HuH-7.5 (cell line): ENCODE measurements around the gene WNT7A.
A peak's percentile ranks its signal among the peaks of the same experiment; 100 is the strongest.

Experiments used
- DNase-seq: peaks from one replicate; pipeline ENCODE4 v3.0.0; 2011; ENCODE audit warnings: low spot score

The WNT7A gene

DNA sequence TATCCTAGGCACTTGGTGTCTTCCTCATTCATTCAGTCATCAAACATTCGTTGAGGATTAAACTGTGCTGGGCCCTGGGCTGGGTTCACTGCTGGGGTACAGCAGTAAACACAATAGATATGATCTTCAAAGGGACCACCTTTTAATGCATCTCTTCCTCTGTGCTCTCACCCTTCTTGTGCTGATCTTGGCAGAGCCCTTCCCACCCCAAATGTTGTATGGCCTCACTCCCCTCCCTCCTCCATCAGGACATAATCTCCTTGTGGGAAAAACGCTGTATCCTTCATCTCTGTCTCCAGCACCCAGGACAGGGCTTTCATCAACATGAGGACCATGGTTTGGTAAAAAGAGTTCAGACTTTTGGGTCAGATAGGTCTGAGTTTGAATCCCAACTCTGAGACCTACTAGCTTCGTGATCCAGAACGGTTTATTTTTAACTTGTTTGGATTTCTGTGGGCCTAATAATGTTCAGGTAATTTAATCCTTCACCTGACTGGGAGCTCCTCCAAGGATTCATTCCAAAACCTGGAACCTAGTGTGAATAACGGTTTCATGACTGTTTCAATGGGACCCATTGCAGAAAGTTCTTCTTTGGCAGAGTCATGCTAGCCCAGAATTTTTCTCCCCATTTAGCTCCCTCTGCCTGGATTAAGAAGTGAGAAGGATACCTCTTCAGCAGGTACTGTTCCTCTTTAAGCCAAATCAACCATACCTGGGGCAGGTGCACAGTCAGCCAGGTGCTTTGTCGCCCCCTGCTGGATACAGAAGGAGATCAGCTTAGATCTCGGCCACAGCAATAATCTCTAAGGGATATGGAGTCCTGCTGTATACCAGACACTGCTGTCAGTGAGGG, 5.2 kb upstream of the WNT7A start:
- peak; percentile 88 for DNase-seq

DNA sequence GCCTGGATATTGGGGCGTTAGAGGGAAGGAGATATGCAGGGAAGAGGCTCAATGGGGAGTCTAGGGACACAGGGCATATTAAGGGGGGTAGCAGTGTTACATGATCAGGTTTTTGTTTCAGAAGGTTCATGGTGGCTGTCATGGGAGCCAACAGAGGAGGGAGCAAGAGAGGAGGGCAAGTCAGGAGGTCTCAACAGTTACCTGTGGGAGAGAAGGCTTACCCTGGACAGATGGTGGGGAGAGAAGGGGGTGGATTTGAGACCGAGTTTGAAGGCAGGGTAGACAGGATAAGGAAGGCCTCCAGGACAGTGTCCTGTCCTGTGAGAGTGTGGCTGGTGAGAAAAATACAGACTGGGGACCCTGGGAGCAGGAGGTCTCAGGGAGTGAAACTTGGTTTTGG, 3.8 kb upstream of the WNT7A start:
- no peak for DNase-seq

DNA sequence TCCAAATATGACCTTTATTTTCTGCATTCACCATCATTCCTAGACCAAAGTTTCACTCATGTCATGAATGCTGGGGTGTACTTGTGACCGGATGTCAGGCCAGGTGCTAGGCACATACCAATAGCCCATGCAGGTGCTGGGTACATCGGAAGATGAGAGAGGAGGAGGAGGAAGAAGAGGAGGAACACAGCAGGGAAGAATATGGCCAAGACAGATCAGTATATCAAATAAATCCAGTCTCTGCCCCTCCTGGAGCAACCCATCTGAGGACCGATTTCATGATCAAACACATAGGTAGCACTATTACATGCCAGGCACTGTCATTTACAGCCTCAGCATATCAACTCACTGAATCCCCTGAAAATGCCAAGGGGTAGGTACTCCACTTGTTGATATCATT, 3.0 kb upstream of the WNT7A start:
- DNase-seq = no peak

DNA sequence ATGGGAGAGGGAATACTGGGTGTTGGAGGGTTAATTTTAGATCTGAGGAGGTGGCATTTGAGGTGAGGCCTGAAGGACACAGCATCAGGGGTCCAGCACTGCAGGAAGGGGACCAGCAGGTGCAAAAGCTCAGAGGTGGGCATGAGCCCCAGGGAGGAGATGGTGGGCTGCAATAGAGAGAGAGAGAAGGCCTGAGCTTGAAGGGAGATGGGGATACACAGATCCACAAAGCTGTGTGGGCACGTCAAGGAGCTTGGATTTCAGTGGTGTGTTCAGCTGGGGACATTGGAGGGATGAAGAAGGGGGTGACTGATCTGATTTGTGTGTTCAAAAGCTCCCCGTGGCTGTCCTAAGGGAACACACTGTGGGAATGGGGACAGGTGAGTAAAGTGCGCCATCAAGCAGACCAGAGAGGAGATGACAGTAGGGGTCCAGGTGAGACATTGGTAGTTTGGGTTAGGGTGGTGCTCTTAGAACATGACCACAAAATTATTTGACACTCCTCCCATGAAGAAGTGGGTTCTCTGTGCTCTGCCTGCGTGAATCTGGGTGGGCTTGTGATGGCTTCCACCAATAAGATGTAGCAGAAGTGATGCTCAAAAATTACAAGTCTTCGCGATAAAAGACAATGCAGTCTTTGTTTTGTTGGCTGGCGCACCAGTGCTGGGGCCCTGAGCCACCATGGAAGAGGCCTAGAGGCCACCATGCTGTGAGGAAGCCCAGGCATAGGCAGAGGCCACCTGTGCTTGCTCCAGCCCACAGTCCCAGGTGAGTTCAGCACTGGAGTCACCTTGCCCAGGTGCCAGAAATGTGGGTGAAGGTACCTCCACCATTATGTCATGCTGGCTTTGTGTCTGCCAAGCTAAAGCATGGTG, 1.9 kb upstream of the WNT7A start:
- DNase-seq = no peak

DNA sequence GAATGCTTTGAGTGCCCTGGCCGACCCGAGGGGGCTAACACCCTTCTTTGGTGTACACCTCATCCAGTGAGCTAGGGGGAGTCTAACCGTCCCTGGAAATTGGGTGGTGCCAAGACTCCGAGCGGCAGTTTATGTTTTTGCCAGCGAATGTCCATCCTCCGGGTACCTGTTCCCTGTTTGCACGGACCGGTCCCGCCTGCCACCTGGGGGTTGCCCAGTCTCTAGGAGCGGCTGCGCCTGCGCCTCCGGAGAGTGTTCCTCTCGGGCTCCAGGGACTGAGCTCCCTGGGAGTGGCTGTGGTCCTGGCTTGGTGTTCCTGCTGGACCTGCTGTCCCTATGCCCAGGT, 913 bp upstream of the WNT7A start:
- no peak for DNase-seq

DNA sequence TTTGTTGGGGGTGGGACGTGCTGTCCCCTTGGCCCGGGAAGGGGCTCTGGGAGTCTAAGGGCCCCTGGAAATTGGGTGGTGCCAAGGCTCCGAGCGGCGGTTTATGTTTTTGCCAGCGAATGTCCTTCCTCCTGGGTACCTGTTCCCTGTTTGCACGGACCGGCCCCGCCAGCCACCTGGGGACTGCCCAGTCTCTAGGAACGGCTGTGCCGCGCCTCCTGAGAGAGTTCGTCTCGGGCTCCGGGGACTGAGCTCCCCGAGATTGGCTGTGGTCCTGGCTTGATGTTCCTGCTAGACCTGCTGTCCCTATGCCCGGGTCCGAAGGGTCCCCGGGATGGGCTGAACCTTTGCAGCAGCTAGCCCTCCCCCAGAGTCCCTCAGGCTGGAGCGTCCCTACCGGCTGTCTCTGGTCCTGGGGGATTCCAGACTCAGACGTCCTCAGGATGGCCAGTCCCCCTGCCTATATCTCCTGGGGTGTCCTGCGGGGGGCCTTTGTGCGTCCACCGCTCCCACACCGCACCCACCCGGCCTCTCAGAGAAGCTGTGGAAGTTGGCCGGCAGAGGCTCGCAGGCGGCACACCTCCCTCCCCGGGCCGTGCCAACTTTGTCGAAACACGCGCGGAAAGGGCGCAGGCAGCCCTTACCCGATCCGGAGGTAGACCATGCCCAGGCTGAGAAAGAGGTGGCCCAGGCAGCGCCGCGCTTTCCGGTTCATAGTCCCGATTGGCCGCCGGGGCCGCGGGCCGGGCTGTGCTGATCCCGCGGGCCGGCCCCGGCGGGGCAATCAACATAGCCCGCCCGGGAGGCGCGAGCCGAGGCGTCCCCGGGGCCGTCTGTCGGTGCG, 547 bp downstream of the WNT7A start:
- DNase-seq = peak; percentile 55

DNA sequence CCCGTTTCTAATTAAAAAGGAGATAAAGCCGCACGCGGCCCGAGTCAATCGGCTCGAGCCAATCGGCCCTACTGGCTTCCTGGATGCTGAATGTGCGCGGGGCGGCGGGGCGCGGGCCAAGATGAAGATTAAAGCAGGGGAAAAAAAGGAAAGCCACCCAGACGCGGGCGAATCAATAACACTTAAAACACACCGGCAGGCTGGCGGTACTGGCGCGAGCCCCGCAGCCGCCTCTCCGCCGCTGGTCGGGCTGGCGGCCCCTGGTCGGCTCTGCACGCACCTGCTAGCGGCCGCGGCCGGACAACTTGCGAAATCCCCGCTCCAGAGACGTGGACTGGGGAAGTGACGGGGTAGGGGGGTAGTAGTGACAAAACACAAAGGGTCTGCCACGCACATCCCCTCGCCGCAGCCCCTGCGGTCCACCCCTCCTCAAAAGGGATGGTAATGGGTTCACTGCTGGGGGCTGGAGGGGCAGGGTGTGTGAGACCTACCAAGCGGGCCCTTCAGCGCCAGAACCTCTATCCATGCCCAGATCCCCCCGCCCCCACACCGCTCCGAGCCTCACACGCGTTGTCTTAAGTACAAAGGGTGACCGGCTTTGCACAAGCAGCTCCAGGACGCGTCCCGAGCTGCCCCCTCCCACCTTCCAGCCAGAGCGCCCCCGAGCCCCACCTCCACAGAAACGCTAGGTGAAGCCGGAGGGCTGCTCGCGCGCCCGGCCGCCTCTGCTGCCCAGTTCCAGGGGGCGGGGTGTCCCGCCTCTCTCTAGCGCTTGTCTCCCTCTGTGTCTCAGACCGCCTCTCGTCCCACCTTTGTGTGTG, 1.4 kb downstream of the WNT7A start:
- DNase-seq = peak; percentile 56

DNA sequence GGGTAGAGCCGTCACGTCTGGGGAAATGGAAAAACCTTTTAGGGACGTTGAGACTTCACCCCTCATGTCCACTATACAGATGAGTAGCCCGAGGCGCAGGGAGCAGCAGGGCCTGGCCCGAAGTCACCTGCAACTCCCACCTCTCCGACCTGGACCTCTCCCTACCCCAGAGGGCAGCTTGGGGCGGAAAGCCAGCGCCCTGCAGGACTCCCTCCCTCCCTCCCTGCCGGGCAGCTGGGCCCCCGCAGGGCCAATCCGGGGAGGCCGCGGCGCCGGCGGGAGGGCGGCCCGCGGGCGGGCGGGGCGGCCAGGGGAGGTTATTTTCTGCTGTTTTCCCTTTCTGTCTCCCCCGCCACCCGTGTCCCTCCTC, 2.0 kb downstream of the WNT7A start:
- no peak for DNase-seq

DNA sequence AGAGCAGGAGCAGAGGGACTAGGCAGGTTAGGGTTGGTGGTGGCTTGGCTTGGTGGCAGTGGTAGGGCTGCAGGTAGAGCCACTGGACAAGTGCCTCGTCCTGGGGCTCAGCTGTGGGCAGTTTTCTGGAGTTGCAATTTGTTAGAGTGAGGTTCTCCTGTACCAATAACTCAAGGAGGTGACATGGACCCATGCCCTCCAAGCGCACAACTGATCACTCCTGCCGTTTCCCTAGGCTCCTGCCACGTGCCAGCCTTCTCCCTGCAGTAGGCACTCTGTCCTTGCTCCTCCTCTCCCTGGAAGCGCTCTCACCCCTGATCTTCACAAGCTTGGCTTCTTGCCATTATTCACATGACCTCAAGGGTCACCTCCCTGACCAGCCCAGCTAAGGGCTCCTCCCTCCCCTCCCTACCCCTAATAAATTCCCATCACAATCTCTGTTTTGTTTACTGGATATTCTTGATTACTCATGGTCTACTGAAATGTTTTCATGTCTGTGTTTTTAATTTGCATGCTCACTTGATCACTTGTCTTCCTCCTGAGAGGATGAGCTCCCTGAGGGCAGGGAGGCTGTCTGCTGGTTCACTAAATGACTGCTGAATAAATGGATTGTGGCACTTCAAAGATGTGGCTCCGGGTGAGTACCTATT, 3.3 kb downstream of the WNT7A start:
- DNase-seq = no peak

DNA sequence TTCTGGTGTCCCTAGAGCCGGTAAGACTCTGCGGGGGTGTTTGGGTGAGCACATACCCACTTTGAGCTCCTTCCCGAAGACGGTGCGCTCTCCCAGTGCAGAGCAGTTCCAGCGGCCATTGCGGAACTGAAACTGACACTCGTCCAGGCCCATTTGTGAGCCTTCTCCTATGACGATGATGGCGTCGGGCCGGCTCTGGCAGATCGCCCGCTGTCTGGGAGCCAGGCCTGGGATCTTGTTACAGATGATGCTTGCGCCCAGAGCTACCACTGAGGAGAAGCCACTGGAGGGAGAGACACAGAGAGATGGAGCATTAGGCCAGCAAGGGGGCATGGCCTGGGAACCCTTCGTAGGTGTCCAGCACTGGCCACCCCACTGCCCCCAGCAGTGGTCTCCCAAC, 5.0 kb downstream of the WNT7A start:
- no peak for DNase-seq

DNA sequence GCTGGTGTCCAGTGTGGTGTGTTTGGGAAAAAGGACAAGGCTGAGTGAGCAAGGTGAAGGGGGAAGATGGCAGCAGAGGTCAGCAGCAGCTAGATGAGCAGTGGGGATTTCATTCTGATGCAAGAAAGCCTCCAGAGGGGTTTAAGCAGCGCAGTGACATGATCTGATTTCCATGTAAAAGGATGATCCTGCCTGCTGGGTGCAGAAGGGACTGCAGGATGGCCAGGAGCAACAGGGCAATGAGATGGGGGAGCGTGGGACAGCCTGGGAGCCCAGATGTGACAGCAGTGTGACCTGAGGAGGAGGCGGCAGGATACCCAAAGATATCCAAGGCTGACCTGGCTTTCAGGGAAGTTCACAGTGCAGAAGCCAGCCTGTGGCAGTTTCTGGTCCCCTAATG, 6.1 kb downstream of the WNT7A start:
- DNase-seq = no peak

DNA sequence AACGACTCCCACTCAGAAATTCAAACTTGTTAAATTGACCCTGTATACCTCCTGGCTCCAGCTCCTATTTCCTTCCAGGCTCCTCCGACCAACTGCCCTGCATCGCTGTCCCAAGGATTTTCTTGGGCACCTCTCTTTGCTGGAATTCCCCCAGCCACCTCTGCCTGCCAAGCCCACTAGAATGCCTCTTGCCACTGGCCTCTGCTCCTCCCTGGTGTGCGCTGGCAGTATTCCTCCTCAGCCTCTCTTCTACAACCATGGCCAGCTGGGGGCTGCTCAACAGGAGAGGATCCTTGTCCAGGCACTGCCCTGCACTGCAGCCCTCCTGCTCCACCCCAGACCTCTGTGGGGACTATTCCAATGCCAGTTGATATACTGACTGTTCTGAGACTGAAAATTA, 7.4 kb downstream of the WNT7A start:
- DNase-seq = no peak

DNA sequence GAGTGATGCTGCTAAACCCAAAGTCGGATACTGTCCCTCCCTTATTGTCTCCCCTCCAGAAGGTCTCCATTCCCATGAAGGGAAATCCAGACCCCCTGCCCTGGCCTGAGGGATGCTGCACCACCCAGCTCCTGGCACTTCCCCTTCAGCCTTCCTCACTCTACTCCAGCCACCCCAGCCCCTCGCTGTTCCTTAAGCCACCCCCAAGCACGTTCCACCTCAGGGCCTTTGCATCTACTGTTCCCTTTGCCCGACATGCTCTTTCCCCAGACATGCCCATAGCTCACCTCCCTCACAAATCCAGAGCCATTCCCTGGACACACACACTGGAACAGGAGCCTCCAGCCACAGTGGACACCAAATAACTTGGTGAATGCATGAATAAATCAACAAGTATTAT, 8.1 kb downstream of the WNT7A start:
- no peak for DNase-seq

DNA sequence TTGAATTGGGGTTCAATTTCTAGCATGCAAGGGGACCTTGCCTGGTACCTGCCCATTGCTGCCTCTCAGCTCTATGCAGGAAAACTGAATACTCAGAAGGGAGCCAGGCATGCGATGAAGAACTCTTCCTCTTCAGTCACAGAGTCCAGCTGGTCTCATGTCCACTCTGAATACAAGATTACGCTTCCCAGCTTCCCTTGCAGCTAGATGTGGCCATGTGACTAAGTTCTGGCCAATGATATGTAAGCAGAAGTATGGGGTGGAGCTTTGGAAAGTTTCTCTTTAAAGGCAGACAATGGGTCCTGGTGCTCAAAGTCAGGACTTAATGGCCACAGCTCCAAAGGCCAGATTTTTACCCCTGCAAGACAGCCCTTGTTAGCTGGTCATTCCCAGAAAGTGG, 9.0 kb downstream of the WNT7A start:
- DNase-seq = no peak

DNA sequence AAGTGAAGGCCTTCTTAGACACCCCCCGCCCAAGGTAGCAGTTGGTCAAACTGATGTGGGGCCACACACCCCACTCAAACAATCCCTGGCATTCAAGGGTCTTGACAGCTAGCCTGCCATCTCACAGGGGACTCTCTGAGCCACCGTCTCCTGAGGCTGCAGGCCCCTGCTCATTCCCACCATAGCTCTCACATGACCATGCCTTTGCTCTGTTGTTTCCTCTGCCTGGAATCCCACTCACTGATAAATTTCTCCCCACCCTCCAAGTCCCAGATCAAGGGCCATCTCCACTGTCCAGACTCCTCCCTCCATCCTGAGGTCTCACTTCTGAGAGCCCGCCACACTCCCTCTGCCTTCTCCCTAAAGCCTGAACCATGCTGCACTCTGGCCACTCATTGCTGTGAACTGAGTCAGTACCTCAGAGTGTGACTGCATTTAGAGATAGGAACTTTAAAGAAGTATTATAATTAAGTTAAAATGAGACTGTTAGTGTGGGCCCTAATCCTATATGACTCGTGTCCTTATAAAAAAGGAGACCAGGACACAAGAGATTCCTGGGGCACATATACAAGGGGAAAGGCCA, 10.0 kb downstream of the WNT7A start:
- no peak for DNase-seq

DNA sequence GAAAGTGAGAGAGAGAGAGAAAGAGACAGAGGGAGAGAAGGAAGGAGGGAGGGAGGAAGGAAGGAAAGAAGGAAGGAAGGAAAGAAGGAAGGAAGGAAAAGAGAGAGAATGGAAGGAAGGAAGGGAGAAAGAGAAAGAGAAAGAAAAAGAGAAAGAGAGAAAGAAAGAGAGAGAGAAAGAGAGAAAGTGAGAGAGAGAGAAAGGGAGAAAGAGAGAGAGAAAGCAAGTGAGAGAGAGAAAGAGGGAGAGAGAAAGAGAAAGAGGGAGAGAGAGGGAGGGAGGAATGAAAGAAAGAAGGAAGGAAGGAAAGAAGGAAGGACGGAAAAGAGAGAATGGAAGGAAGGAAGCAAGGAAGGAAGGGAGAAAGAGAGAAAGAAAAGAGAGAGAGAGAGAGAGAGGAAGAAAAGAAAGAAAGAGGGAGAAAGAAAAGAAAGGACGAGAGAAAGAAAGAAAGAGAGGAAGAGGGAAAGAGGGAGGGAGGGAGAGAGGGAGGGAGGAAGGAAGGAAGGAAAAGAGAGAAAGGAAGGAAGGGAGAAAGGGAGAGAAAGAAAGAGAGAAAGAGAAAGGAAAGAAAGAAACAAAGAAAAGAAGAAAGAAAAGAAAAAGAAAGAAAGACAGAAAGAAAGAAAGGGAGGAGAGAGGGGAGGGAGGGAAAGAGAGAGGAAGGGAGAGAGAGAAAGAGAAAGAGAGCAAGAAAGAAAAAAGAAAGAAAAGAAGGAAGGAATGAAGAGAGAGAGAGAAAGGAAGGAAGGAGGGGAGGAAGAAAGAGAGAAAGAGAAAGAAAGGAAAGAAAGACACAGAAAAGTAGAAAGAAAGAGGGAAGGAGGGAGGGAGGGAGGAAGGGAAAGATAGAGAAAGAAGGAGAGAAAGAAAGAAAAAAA, 10.8 kb downstream of the WNT7A start:
- no peak for DNase-seq

DNA sequence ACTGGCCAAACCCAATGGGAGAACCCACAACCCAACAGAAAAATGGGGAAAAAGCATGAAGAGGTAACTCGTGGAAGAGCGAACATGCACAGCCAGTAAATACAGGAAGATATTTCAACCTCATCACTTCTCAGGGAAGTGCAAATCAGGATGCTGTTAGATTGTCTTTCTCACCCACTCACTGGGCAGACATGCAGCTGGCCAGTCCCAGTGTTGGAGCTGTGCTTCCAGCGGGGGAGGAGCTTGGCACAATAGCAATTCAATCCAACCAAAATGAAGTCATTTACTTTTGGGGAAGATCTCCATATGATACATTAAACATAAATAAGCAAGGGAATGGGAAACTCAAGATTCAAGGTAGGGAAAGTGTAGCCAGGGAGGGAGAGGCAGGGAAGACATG, 12.1 kb downstream of the WNT7A start:
- no peak for DNase-seq

DNA sequence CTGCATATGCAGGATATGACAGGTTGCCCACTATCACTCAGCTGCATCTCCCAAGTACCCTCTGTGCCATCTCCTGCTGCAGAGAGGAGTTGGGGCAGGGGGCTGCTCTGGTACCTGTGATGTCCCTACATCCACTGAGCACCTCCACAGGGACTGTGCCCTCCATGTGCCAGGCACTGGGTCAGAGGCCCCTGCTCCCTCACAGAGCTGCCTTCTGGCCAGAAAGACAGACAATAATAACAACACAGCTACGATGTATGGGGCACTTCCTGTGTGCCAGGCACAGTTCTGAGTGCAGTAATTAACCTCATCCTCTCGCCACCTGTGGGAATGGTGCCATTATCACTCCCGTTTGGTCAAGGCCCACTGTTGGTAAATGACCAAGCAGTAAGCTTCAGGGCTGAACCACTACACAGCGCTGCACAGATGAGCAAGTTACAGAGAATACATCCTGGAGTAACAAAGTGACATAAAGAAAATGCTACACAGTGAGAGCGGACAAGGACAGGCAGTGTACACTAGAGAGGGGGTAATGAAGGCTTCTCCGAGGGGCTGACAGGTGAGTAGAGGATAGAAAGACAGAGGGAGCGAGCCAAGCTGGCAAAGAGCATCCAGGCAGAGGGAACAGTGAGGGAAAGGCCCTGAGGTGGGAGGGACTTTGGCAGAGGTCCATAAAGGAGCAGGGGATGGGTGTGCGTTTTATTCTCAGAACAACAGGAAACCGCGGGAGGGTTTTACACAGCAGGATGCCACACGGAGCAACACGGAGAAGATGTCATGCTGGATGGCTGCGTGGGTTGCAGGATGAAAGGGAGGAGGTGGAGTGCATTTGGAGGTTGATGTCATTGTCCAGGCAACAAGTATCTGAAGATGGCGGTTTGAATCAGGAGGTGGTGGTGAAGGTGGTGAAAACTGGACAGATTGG, 13.6 kb downstream of the WNT7A start:
- DNase-seq = no peak

DNA sequence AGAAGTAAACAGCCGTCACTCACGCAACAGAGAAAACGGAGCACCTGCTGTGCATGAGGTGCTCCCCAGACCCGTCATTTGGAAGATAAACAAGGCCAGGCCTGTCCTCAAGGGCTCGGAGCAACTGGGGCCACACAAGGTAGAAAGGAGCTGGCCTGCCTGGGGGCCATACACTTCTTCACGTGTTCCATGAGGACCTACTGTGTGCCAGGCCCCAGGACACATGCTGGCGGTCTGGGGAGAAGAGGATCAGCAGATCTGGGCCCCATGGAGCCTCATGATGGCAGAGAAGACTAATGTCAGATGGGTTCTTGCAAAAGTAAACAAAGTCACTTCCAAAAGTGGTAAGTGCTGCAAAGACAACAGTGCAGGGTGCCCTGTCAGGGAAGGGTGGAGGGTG, 14.3 kb downstream of the WNT7A start:
- DNase-seq = no peak
